HEK293 (cell line): ENCODE results near the gene TSTD1.

Experiments used
- BCL11B ChIP-seq: fragments of 450-650 bp; formaldehyde crosslinking; IDR thresholded peaks from 2 replicates; pipeline ENCODE4 v1.5.1; 2016; ENCODE audit warnings: low read depth, missing biosample characterization, missing genetic modification characterization
- GLI2 ChIP-seq: fragments of 450-650 bp; formaldehyde crosslinking; IDR thresholded peaks from 2 replicates; pipeline ENCODE4; 2017; ENCODE audit warnings: missing biosample characterization, missing genetic modification characterization, low read depth, borderline replicate concordance
- KLF1 ChIP-seq: fragments of 450-650 bp; formaldehyde crosslinking; IDR thresholded peaks from 2 replicates; pipeline ENCODE4 v1.5.1; 2016; ENCODE audit warnings: missing biosample characterization, missing genetic modification characterization
- KLF16 ChIP-seq: fragments of 450-650 bp; formaldehyde crosslinking; IDR thresholded peaks from 2 replicates; pipeline ENCODE4 v1.5.1; 2017; ENCODE audit warnings: missing biosample characterization, missing genetic modification characterization
- MYNN ChIP-seq: fragments of 450-650 bp; formaldehyde crosslinking; IDR thresholded peaks from 2 replicates; pipeline ENCODE4 v1.5.1; 2016; ENCODE audit warnings: missing biosample characterization, missing genetic modification characterization, borderline replicate concordance
- SP2 ChIP-seq: fragments of 450-650 bp; formaldehyde crosslinking; IDR thresholded peaks from 2 replicates; pipeline ENCODE4 v1.5.1; 2016; ENCODE audit warnings: missing biosample characterization, missing genetic modification characterization
- ZBTB49 ChIP-seq: fragments of 450-650 bp; formaldehyde crosslinking; IDR thresholded peaks from 2 replicates; pipeline ENCODE4 v1.5.1; 2016; ENCODE audit warnings: missing biosample characterization, missing genetic modification characterization, low read depth
- ZFP3 ChIP-seq: fragments of 450-650 bp; formaldehyde crosslinking; IDR thresholded peaks from 2 replicates; pipeline ENCODE4 v1.5.1; 2016; ENCODE audit warnings: low read depth, missing biosample characterization, missing genetic modification characterization
- ZFP69B ChIP-seq: fragments of 450-650 bp; formaldehyde crosslinking; IDR thresholded peaks from 2 replicates; pipeline ENCODE4 v1.5.1; 2016; ENCODE audit warnings: missing biosample characterization, missing genetic modification characterization
- ZNF174 ChIP-seq: fragments of 450-650 bp; formaldehyde crosslinking; IDR thresholded peaks from 2 replicates; pipeline ENCODE4 v1.5.0; 2017; ENCODE audit warnings: missing biosample characterization, mild to moderate bottlenecking, missing genetic modification characterization
- ZNF248 ChIP-seq: fragments of 450-650 bp; formaldehyde crosslinking; IDR thresholded peaks from 2 replicates; pipeline ENCODE4 v1.5.1; 2017; ENCODE audit warnings: missing biosample characterization, missing genetic modification characterization
- ZNF292 ChIP-seq: fragments of 450-650 bp; formaldehyde crosslinking; IDR thresholded peaks from 2 replicates; pipeline ENCODE4 v1.5.1; 2016; ENCODE audit warnings: low read depth, missing biosample characterization, missing genetic modification characterization, borderline replicate concordance
- ZNF354C ChIP-seq: fragments of 450-650 bp; formaldehyde crosslinking; IDR thresholded peaks from 2 replicates; pipeline ENCODE4 v1.5.1; 2016; ENCODE audit warnings: missing biosample characterization, missing genetic modification characterization, low read depth, borderline replicate concordance
- ZNF362 ChIP-seq: fragments of 450-650 bp; formaldehyde crosslinking; IDR thresholded peaks from 2 replicates; pipeline ENCODE4 v1.5.1; 2016; ENCODE audit warnings: missing biosample characterization, missing genetic modification characterization
- ZNF433 ChIP-seq: fragments of 450-650 bp; formaldehyde crosslinking; IDR thresholded peaks from 2 replicates; pipeline ENCODE4 v1.5.1; 2016; ENCODE audit warnings: missing biosample characterization, missing genetic modification characterization, low read depth
- ZNF580 ChIP-seq: fragments of 450-650 bp; formaldehyde crosslinking; IDR thresholded peaks from 2 replicates; pipeline ENCODE4 v1.5.1; 2016; ENCODE audit warnings: missing biosample characterization, missing genetic modification characterization
- ZNF585B ChIP-seq: fragments of 450-650 bp; formaldehyde crosslinking; IDR thresholded peaks from 2 replicates; pipeline ENCODE4 v1.5.1; 2016; ENCODE audit warnings: missing biosample characterization, missing genetic modification characterization
- ZNF623 ChIP-seq: fragments of 450-650 bp; formaldehyde crosslinking; IDR thresholded peaks from 2 replicates; pipeline ENCODE4 v1.5.1; 2016; ENCODE audit warnings: missing biosample characterization, missing genetic modification characterization
- ZNF707 ChIP-seq: fragments of 450-650 bp; formaldehyde crosslinking; IDR thresholded peaks from 2 replicates; pipeline ENCODE4 v1.5.1; 2016; ENCODE audit warnings: missing biosample characterization, missing genetic modification characterization
- ZSCAN23 ChIP-seq: fragments of 450-650 bp; formaldehyde crosslinking; IDR thresholded peaks from 2 replicates; pipeline ENCODE4 v1.5.1; 2016; ENCODE audit warnings: missing biosample characterization, missing genetic modification characterization
- ZSCAN5A ChIP-seq: fragments of 450-650 bp; formaldehyde crosslinking; IDR thresholded peaks from 2 replicates; pipeline ENCODE4 v1.5.1; 2016; ENCODE audit warnings: missing biosample characterization, missing genetic modification characterization
- TF ChIP-seq, protein P1 (sequence below): fragments of 450-650 bp; formaldehyde crosslinking; IDR thresholded peaks from 2 replicates; pipeline ENCODE4 v1.5.1; 2016; ENCODE audit warnings: missing biosample characterization, missing genetic modification characterization
- TF ChIP-seq, protein P2 (sequence below): fragments of 450-650 bp; formaldehyde crosslinking; IDR thresholded peaks from 2 replicates; pipeline ENCODE4 v1.5.1; 2016; ENCODE audit warnings: missing biosample characterization, missing genetic modification characterization

Gene TSTD1

GRCh38 chr1:161074676-161075368, 36.1 kb upstream of the TSTD1 start (continued):
- TF ChIP-seq ZSCAN5A (no peak), KLF1 (tag by site-specific recombination) (peak; percentile 82), ZNF623 (tag by site-specific recombination) (no peak), GLI2 (tag by site-specific recombination) (no peak), ZNF248 (tag by site-specific recombination) (no peak), ZSCAN23 (tag by site-specific recombination) (no peak), ZNF292 (tag by site-specific recombination) (no peak), ZNF585B (tag by site-specific recombination) (0 out of 2 replicates have a peak, but pooled peaks have one; percentile 3), BCL11B (tag by site-specific recombination) (no peak), ZFP3 (no peak), ZNF354C (tag by site-specific recombination) (no peak), SP2 (tag by site-specific recombination) (0 out of 2 replicates have a peak, but pooled peaks have one; percentile 28), ZNF433 (tag by site-specific recombination) (no peak), ZBTB49 (tag by site-specific recombination) (no peak), ZNF707 (tag by site-specific recombination) (no peak), KLF16 (tag by site-specific recombination) (no peak), ZFP69B (tag by site-specific recombination) (peak; percentile 17; the same call in 1 of the 2 replicates), ZNF580 (tag by site-specific recombination) (no peak), ZNF362 (tag by site-specific recombination) (no peak), MYNN (tag by site-specific recombination) (no peak), ZNF174 (tag by site-specific recombination) (no peak)
- TF ChIP-seq, protein P1, sequence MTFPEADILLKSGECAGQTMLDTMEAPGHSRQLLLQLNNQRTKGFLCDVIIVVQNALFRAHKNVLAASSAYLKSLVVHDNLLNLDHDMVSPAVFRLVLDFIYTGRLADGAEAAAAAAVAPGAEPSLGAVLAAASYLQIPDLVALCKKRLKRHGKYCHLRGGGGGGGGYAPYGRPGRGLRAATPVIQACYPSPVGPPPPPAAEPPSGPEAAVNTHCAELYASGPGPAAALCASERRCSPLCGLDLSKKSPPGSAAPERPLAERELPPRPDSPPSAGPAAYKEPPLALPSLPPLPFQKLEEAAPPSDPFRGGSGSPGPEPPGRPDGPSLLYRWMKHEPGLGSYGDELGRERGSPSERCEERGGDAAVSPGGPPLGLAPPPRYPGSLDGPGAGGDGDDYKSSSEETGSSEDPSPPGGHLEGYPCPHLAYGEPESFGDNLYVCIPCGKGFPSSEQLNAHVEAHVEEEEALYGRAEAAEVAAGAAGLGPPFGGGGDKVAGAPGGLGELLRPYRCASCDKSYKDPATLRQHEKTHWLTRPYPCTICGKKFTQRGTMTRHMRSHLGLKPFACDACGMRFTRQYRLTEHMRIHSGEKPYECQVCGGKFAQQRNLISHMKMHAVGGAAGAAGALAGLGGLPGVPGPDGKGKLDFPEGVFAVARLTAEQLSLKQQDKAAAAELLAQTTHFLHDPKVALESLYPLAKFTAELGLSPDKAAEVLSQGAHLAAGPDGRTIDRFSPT (tag by site-specific recombination): no peak; the same call in 1 of the 2 replicates
- TF ChIP-seq, protein P2, sequence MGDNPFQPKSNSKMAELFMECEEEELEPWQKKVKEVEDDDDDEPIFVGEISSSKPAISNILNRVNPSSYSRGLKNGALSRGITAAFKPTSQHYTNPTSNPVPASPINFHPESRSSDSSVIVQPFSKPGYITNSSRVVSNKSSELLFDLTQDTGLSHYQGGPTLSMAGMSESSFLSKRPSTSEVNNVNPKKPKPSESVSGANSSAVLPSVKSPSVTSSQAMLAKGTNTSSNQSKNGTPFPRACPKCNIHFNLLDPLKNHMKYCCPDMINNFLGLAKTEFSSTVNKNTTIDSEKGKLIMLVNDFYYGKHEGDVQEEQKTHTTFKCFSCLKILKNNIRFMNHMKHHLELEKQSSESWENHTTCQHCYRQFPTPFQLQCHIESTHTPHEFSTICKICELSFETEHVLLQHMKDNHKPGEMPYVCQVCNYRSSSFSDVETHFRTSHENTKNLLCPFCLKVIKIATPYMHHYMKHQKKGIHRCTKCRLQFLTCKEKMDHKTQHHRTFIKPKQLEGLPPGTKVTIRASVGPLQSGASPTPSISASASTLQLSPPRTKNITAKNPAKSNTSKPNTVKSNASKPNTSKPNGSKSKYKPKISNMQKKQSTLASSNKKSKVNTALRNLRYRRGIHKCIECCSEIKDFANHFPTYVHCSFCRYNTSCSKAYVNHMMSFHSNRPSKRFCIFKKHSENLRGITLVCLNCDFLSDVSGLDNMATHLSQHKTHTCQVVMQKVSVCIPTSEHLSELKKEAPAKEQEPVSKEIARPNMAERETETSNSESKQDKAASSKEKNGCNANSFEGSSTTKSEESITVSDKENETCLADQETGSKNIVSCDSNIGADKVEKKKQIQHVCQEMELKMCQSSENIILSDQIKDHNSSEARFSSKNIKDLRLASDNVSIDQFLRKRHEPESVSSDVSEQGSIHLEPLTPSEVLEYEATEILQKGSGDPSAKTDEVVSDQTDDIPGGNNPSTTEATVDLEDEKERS: no peak
